SU-DHL-6 (cell line): ENCODE data around the gene TENT4B.
"Not testable (repeated sequence)": the region's sequence is repeated elsewhere in the genome, so short reads cannot be mapped to it uniquely, and the experiment has no call there.

Source experiments
- H2AFZ ChIP-seq: fragments of 200-600 bp; sonication (generic); 2 replicates; pipeline ENCODE4 v1.6.1; 2014; ENCODE audit warnings: low read depth, mild to moderate bottlenecking, moderate library complexity, mixed read lengths, antibody characterized with exemption, low read length; ENCODE audit not compliant: severe bottlenecking
- H3F3A ChIP-seq: fragments of 200-600 bp; shearing (Covaris generic); 2 replicates; pipeline ENCODE4 v1.6.0; 2016; ENCODE audit warnings: antibody characterized with exemption, mild to moderate bottlenecking; ENCODE audit not compliant: insufficient read depth
- H3K27ac ChIP-seq: fragments of 200-600 bp; sonication (generic); 2 replicates; pipeline ENCODE4 v1.5.1; 2016; ENCODE audit warnings: low read depth, mild to moderate bottlenecking, low read length, moderate library complexity, mixed read lengths
- H3K27me3 ChIP-seq: fragments of 200-600 bp; sonication (generic), shearing (Covaris generic); 2 replicates; pipeline ENCODE4 v1.6.0; 2014; ENCODE audit warnings: mild to moderate bottlenecking, low read length
- H3K36me3 ChIP-seq: fragments of 200-600 bp; sonication (generic); 2 replicates; pipeline ENCODE4 v1.6.1; 2014; ENCODE audit warnings: mild to moderate bottlenecking, low read length, mixed read lengths
- H3K4me2 ChIP-seq: fragments of 300-600, 200-600 bp; shearing (Covaris generic), sonication (generic); 2 replicates; pipeline ENCODE4 v1.6.0; 2014; ENCODE audit warnings: low read length, low read depth, mild to moderate bottlenecking; ENCODE audit not compliant: poor library complexity, severe bottlenecking
- H3K4me3 ChIP-seq: fragments of 200-600 bp; sonication (generic); 2 replicates; pipeline ENCODE4 v1.5.1; 2014; ENCODE audit warnings: antibody characterized with exemption, low read length, mild to moderate bottlenecking, mixed read lengths; ENCODE audit not compliant: insufficient read depth, poor library complexity, severe bottlenecking
- H3K79me2 ChIP-seq: fragments of 200-600 bp; sonication (generic); 2 replicates; pipeline ENCODE4 v1.6.1; 2014; ENCODE audit warnings: mild to moderate bottlenecking, low read length, moderate library complexity; ENCODE audit not compliant: insufficient read depth
- H3K9ac ChIP-seq: fragments of 200-600 bp; sonication (generic); 2 replicates; pipeline ENCODE4 v1.7.0; 2014; ENCODE audit warnings: mild to moderate bottlenecking, low read length
- H3K9me2 ChIP-seq: fragments of 200-600 bp; sonication (generic); replicated peaks from 2 replicates; pipeline ENCODE4 v1.6.1; 2014; ENCODE audit warnings: low read length; ENCODE audit not compliant: insufficient read depth
- H3K9me3 ChIP-seq: fragments of 200-600 bp; sonication (generic); 2 replicates; pipeline ENCODE4 v1.6.1; 2014; ENCODE audit warnings: low read length, mixed read lengths; ENCODE audit not compliant: insufficient read depth
- H4K20me1 ChIP-seq: fragments of 200-600 bp; sonication (generic); 2 replicates; pipeline ENCODE4 v1.6.1; 2014; ENCODE audit warnings: low read depth, mild to moderate bottlenecking, antibody characterized with exemption, low read length, moderate library complexity, mixed read lengths
- CTCF ChIP-seq: fragments of 200-600 bp; sonication (generic); IDR thresholded peaks from one replicate; pipeline ENCODE4 v1.5.1; 2017; ENCODE audit warnings: antibody characterized with exemption, mild to moderate bottlenecking, low read length, moderate library complexity; ENCODE audit not compliant: insufficient read depth, poor library complexity, severe bottlenecking
- EZH2phosphoT487 ChIP-seq: fragments of 200-600 bp; sonication (generic), shearing (Covaris generic); conservative IDR thresholded peaks from 2 replicates; pipeline ENCODE4 v1.6.1; 2018; ENCODE audit warnings: mild to moderate bottlenecking, antibody characterized with exemption, low read length, moderate library complexity, mixed read lengths

TENT4B gene

GRCh38 chr16:50123417-50123816 lies 29.7 kb upstream of the TENT4B start:
- no peaks in the 10 kb centered on the region for H3K79me2 ChIP-seq
- no peaks in the 10 kb centered on the region for H3K9me3 ChIP-seq
- H3K4me3 ChIP-seq: no peak overlapping the region
- no peak overlapping the region for H3K4me2 ChIP-seq
- H2AFZ ChIP-seq: no peak overlapping the region
- no peaks in the 10 kb centered on the region for H4K20me1 ChIP-seq
- H3K27ac ChIP-seq: no peak overlapping the region
- no peaks in the 10 kb centered on the region for H3F3A ChIP-seq
- no peaks in the 10 kb centered on the region for H3K27me3 ChIP-seq
- H3K9ac ChIP-seq: no peak overlapping the region
- TF ChIP-seq EZH2phosphoT487: no peak
- no peak for TF ChIP-seq CTCF
- no peaks in the 10 kb centered on the region for H3K9me2 ChIP-seq
- H3K36me3 ChIP-seq: no peaks in the 10 kb centered on the region

- no peaks in the 10 kb centered on the region for H4K20me1 ChIP-seq
- no peak overlapping the region for H3K4me3 ChIP-seq
- no peaks in the 10 kb centered on the region for H3K9me2 ChIP-seq
- H3K27me3 ChIP-seq: no peaks in the 10 kb centered on the region
- H3K36me3 ChIP-seq: no peaks in the 10 kb centered on the region
- no peaks in the 10 kb centered on the region for H3K79me2 ChIP-seq
- no peak overlapping the region for H3K9ac ChIP-seq
- H3K27ac ChIP-seq: no peak overlapping the region
- H3K9me3 ChIP-seq: no peaks in the 10 kb centered on the region
- no peak overlapping the region for H3K4me2 ChIP-seq
- H2AFZ ChIP-seq: no peak overlapping the region
- H3F3A ChIP-seq: no peaks in the 10 kb centered on the region
- TF ChIP-seq EZH2phosphoT487: no peak
- TF ChIP-seq CTCF: no peak
Observed at GRCh38 chr16:50124769-50125168, 28.3 kb upstream of the TENT4B start.

GRCh38 chr16:50126183-50126582 lies 26.9 kb upstream of the TENT4B start:
- H3K9me2 ChIP-seq: no peaks in the 10 kb centered on the region
- no peak for TF ChIP-seq CTCF
- no peak for TF ChIP-seq EZH2phosphoT487
- H3K79me2 ChIP-seq: no peaks in the 10 kb centered on the region
- H3K9ac ChIP-seq: no peak overlapping the region
- H3K4me2 ChIP-seq: no peak overlapping the region
- H3K9me3 ChIP-seq: no peaks in the 10 kb centered on the region
- no peak overlapping the region for H3K4me3 ChIP-seq
- no peaks in the 10 kb centered on the region for H3K27me3 ChIP-seq
- H3F3A ChIP-seq: no peaks in the 10 kb centered on the region
- H2AFZ ChIP-seq: no peak overlapping the region
- H3K27ac ChIP-seq: no peak overlapping the region
- no peaks in the 10 kb centered on the region for H4K20me1 ChIP-seq
- no peaks in the 10 kb centered on the region for H3K36me3 ChIP-seq

GRCh38 chr16:50132571-50132970 lies 20.5 kb upstream of the TENT4B start:
- H3K27me3 ChIP-seq, H3K9me2 ChIP-seq, H2AFZ ChIP-seq, H3K27ac ChIP-seq, H3K9ac ChIP-seq, H4K20me1 ChIP-seq, H3K36me3 ChIP-seq, H3K4me2 ChIP-seq, H3F3A ChIP-seq, H3K79me2 ChIP-seq, H3K9me3 ChIP-seq, H3K4me3 ChIP-seq: not testable (repeated sequence)
